ENCODE data around the gene SULT4A1. TPM values are rescaled to one million over a fixed set of nuclear protein-coding genes. Genes with fewer than 3 reads are reported as not detected.

SULT4A1 gene
- total and polyA plus RNA-seq, 2 of the 8 experiments (the other 6 are each of a cell fraction or from before 2014, with no cell fraction given): 9.1 to 11.8 TPM

GRCh38 chr22:43821606-43822425, 40.5 kb downstream of the SULT4A1 start (continued):
- TF ChIP-seq USF2 (IDR thresholded peaks at IDR 0.05; ENCODE audit: low read length) (no peak), CHD2 (IDR thresholded peaks at IDR 0.05; ENCODE audit: low read length) (no peak), POLR2A (IDR thresholded peaks at IDR 0.05; ENCODE audit: control extremely low read depth in 1 of 2, low read depth in 2 of 2, low read length in 2 of 2) (no peak), JUN (IDR thresholded peaks at IDR 0.05; ENCODE audit: low read depth, low read length) (no peak), SIN3A (conservative IDR thresholded peaks at IDR 0.05 in 1 of 2, IDR thresholded peaks at IDR 0.05 in 1 of 2; ENCODE audit: low read depth in 1 of 2, low read length in 2 of 2) (no peak), SIRT6 (IDR thresholded peaks at IDR 0.05; ENCODE audit: low read length) (no peak), CEBPB (IDR thresholded peaks at IDR 0.05; ENCODE audit: low read depth, low read length) (no peak), ZNF274 (IDR thresholded peaks at IDR 0.05; ENCODE audit: borderline replicate concordance, extremely low read depth, low read length) (no peak)
